Coronary artery (tissue), 2 donors: ENCODE data around the gene ZBTB24.
"Not testable (repeated sequence)": the region's sequence is repeated elsewhere in the genome, so short reads cannot be mapped to it uniquely, and the experiment has no call there.

Experiments
- DNase-seq: peaks from one replicate; pipeline ENCODE4 v3.0.0-alpha.2; 2017; ENCODE audit warnings: low spot score
- H3K27ac ChIP-seq, 2 donors: fragments of 200-600 bp; sonication (generic); one replicate each; pipeline ENCODE4 v1.5.1; 2016 to 2019
- H3K4me3 ChIP-seq: fragments of 200-600 bp; sonication (generic); 2 replicates; pipeline ENCODE4 v1.5.1; 2016; ENCODE audit warnings: mild to moderate bottlenecking, moderate library complexity
- CTCF ChIP-seq: fragments of 200-600 bp; sonication (generic); IDR thresholded peaks from one replicate; pipeline ENCODE4 v1.5.1; 2019; ENCODE audit warnings: antibody characterized with exemption

The ZBTB24 gene

GRCh38 chr6:109482905-109483734 lies at the start of gene ZBTB24:
TSS of gene ZBTB24 (minus strand) at chr6:109483219. CDS start at chr6:109482026, 1,193 bp downstream.
- Histone ChIP-seq H3K4me3 (peak within 1 kb of the TSS; percentile 100), H3K27ac (peak within 1 kb of the TSS; percentile 84 to 95)
- DNase-seq = peak; percentile 90
- no peak for TF ChIP-seq CTCF

- H3K27ac ChIP-seq = no peak overlapping the region
- no peak for DNase-seq
- TF ChIP-seq CTCF = no peak
- no peak overlapping the region for H3K4me3 ChIP-seq
These were observed 48.4 kb upstream of the ZBTB24 start for GRCh38 chr6:109531446-109531845.

GRCh38 chr6:109527989-109528388 lies 45.0 kb upstream of the ZBTB24 start:
- no peak for TF ChIP-seq CTCF
- no peak overlapping the region for H3K4me3 ChIP-seq
- DNase-seq = no peak

GRCh38 chr6:109526905-109527628 lies 44.0 kb upstream of the ZBTB24 start:
- Histone ChIP-seq H3K4me3 (no peak overlapping the region), H3K27ac (no peak overlapping the region)
- TF ChIP-seq CTCF = peak; percentile 28
- DNase-seq = no peak

More at GRCh38 chr6:109527989-109528388, 45.0 kb upstream of the ZBTB24 start:
- no peak overlapping the region for H3K27ac ChIP-seq

- no peak for DNase-seq
- Histone ChIP-seq H3K27ac (no peak overlapping the region), H3K4me3 (no peak overlapping the region)
- TF ChIP-seq CTCF = no peak
These were observed 41.1 kb upstream of the ZBTB24 start for GRCh38 chr6:109524129-109524528.

GRCh38 chr6:109523478-109523877 lies 40.5 kb upstream of the ZBTB24 start:
- H3K27ac ChIP-seq = no peak overlapping the region
- no peak overlapping the region for H3K4me3 ChIP-seq
- no peak for TF ChIP-seq CTCF
- DNase-seq = no peak

- Histone ChIP-seq H3K27ac (no peak overlapping the region), H3K4me3 (no peak overlapping the region)
- TF ChIP-seq CTCF = no peak
- DNase-seq = no peak
These were observed 38.1 kb upstream of the ZBTB24 start for GRCh38 chr6:109521080-109521479.

GRCh38 chr6:109519647-109520046 lies 36.6 kb upstream of the ZBTB24 start:
- DNase-seq, H3K27ac ChIP-seq, H3K4me3 ChIP-seq: not testable (repeated sequence)
